CD4-positive, alpha-beta T cell (primary cell): Measurements from ENCODE around the gene LRTM1. TPM values are rescaled to one million over a fixed set of nuclear protein-coding genes. Genes with fewer than 3 reads are reported as not detected.

ENCODE experiments used
- ATAC-seq: fragments of 200-7000 bp; cut with Tn5 transposase; one replicate; pipeline ENCODE4 v1.10.0; 2022; ENCODE audit warnings: mild to moderate bottlenecking; ENCODE audit not compliant: poor library complexity
- CTCF ChIA-PET: fragments of 350-600 bp; sonication (Branson Sonifier 250); formaldehyde crosslinking; loops from one replicate; lab custom pipeline; 2021; ENCODE audit warnings: antibody characterized with exemption, inconsistent platforms; lab: Charles Lee
- POLR2A ChIA-PET: fragments of 350-600 bp; sonication (Branson Sonifier 250); formaldehyde crosslinking; loops from one replicate; lab custom pipeline; 2021; ENCODE audit warnings: antibody characterized with exemption, inconsistent platforms; lab: Charles Lee
- DNase-seq, 14 experiments: peaks; one replicate each; pipeline ENCODE4 v3.0.0-alpha.2; 2013 to 2020; ENCODE audit warnings: mixed read lengths in 2 of 14
- H3K27ac ChIP-seq, 2 donors: one replicate each; pipeline versions ENCODE4 v1.5.1 to v1.7.0; 2013; ENCODE audit warnings: low read length in 2 of 2, low read depth in 1 of 2, mild to moderate bottlenecking in 1 of 2
- H3K27me3 ChIP-seq, 2 experiments: 1 replicate in 1 of 2; 2 replicates in 1 of 2; pipeline versions ENCODE4 v1.6.1 to v1.7.0; 2013; ENCODE audit warnings: low read length in 2 of 2, control low read depth in 1 of 2, mild to moderate bottlenecking in 1 of 2, moderate library complexity in 1 of 2; ENCODE audit not compliant: insufficient read depth in 2 of 2, control insufficient read depth in 1 of 2
- H3K36me3 ChIP-seq: one replicate; pipeline ENCODE4 v1.6.1; 2013; ENCODE audit warnings: low read length, control low read depth; ENCODE audit not compliant: insufficient read depth
- H3K4me1 ChIP-seq: one replicate; pipeline ENCODE4 v1.6.1; 2013; ENCODE audit warnings: low read length, control low read depth; ENCODE audit not compliant: insufficient read depth
- H3K4me3 ChIP-seq: one replicate; pipeline ENCODE4 v1.5.1; 2013; ENCODE audit warnings: mild to moderate bottlenecking, low read length, moderate library complexity
- H3K9me3 ChIP-seq, 2 experiments: 1 replicate in 1 of 2; 2 replicates in 1 of 2; pipeline versions ENCODE4 v1.6.1 to v1.7.0; 2013; ENCODE audit warnings: low read length in 2 of 2, mild to moderate bottlenecking in 2 of 2, control low read depth in 1 of 2, moderate library complexity in 1 of 2; ENCODE audit not compliant: control insufficient read depth in 1 of 2, insufficient read depth in 1 of 2
- H3K27ac Mint-ChIP-seq: one replicate; pipeline ENCODE4 v1.8.0; 2020; ENCODE audit warnings: mixed read lengths
- H3K27me3 Mint-ChIP-seq: one replicate; pipeline ENCODE4 v1.8.0; 2021; ENCODE audit warnings: mixed read lengths
- H3K36me3 Mint-ChIP-seq: one replicate; pipeline ENCODE4 v1.8.0; 2021; ENCODE audit warnings: low read depth, mixed read lengths
- H3K4me1 Mint-ChIP-seq: one replicate; pipeline ENCODE4 v1.8.0; 2021; ENCODE audit warnings: low read depth, mixed read lengths
- H3K4me3 Mint-ChIP-seq: one replicate; pipeline ENCODE4 v1.8.0; 2020; ENCODE audit warnings: mild to moderate bottlenecking, mixed read lengths
- H3K9me3 Mint-ChIP-seq: one replicate; pipeline ENCODE4 v1.8.0; 2020; ENCODE audit warnings: mixed read lengths
- intact Hi-C, 2 experiments: fragments of 100-400 bp; cut with DNase I in 1 of 2; cut with micrococcal nuclease in 1 of 2; formaldehyde crosslinking; loops; one replicate each; pipeline versions ENCODE4 v1.15.1 to v1.9.0; 2023 to 2025; cut with DNase I, micrococcal nuclease
- total RNA-seq, 174 experiments: library from RNA in 2 of 174; stranded (reverse) in 2 of 174; gene quantifications; one replicate each; pipeline ENCODE4 v1.2.3 and lab custom pipeline; 2021 to 2026
- TF ChIP-seq, protein P1 (sequence below): fragments of 200-600 bp; IDR thresholded peaks from one replicate; pipeline ENCODE4 v1.8.0; 2022; ENCODE audit warnings: antibody characterized with exemption, mild to moderate bottlenecking

The LRTM1 gene
- total RNA-seq, 2 experiments from 2014 or later = not detected

GRCh38 chr3:54966979-54967378, 39.1 kb upstream of the LRTM1 start:
- H3K9me3 Mint-ChIP-seq = peaks cover 5% of the 10 kb centered on the region
- H3K4me1 Mint-ChIP-seq = no peaks in the 10 kb centered on the region
- ChIA-PET CTCF (no interaction called here), POLR2A (no interaction called here)
- Histone ChIP-seq H3K27ac (no peak overlapping the region), H3K27me3 (no peaks in the 10 kb centered on the region), H3K4me3 (no peak overlapping the region), H3K36me3 (no peaks in the 10 kb centered on the region), H3K9me3 (no peaks in the 10 kb centered on the region), H3K4me1 (no peaks in the 10 kb centered on the region)
- DNase-seq (no peak), ATAC-seq (no peak)
- H3K4me3 Mint-ChIP-seq = no peak overlapping the region
- peaks cover 5% of the 10 kb centered on the region for H3K27me3 Mint-ChIP-seq
- H3K36me3 Mint-ChIP-seq = no peaks in the 10 kb centered on the region
- no peak overlapping the region for H3K27ac Mint-ChIP-seq
- TF ChIP-seq, protein P1, sequence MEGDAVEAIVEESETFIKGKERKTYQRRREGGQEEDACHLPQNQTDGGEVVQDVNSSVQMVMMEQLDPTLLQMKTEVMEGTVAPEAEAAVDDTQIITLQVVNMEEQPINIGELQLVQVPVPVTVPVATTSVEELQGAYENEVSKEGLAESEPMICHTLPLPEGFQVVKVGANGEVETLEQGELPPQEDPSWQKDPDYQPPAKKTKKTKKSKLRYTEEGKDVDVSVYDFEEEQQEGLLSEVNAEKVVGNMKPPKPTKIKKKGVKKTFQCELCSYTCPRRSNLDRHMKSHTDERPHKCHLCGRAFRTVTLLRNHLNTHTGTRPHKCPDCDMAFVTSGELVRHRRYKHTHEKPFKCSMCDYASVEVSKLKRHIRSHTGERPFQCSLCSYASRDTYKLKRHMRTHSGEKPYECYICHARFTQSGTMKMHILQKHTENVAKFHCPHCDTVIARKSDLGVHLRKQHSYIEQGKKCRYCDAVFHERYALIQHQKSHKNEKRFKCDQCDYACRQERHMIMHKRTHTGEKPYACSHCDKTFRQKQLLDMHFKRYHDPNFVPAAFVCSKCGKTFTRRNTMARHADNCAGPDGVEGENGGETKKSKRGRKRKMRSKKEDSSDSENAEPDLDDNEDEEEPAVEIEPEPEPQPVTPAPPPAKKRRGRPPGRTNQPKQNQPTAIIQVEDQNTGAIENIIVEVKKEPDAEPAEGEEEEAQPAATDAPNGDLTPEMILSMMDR = no peak
- intact Hi-C loops = no loop called here

DNA sequence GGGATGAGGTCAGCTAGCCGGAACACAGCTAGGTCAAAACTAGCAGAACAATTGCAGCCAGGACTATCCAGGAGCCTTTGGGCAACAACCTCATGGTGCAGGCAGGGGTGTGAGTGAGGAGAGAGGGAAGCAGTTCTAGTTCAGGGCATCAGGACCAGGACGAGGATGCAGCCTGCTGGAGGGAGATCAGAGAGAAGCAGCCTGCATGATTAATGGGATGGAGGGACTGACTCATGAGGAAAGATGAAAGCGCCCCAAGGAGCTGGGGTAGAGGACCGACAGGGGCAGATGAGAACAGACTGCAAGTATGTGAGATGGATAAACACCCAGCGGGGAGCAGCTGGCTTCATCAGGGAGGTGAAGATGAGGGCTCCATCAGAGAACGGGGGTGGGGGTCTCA, 37.9 kb upstream of the LRTM1 start:
- POLR2A ChIA-PET = no interaction called here
- Histone ChIP-seq H3K36me3 (no peaks in the 10 kb centered on the region), H3K4me1 (no peaks in the 10 kb centered on the region), H3K9me3 (peaks cover 0 to 4% of the 10 kb centered on the region in 2 experiments), H3K4me3 (no peak overlapping the region), H3K27ac (no peak overlapping the region), H3K27me3 (no peaks in the 10 kb centered on the region)
- ATAC-seq (no peak), DNase-seq (no peak)
- Mint-ChIP-seq H3K36me3 (no peaks in the 10 kb centered on the region), H3K27ac (no peak overlapping the region), H3K27me3 (no peaks in the 10 kb centered on the region), H3K4me1 (no peaks in the 10 kb centered on the region), H3K4me3 (no peak overlapping the region), H3K9me3 (no peaks in the 10 kb centered on the region)
- CTCF ChIA-PET = no interaction called here
- intact Hi-C loops = no loop called here
- TF ChIP-seq, protein P1 = no peak

DNA sequence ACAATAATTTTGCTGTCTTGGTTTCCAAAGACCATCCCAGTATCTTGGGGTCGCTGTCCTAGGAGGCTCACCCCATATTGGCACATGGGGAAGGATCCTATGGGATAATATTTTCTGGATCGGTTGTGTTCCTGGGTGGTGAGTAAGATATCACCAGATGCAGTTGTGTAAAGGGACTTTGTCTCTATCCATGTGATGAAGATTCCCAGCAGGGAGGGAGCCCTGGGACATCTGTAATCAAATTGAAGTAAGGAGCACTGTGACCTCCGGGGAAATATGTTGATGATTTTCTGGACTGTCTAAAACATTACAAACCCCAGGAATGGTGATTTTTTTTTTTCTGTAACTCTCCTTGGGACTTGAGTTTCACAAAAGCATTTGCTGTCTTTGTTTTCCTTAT, 36.2 kb upstream of the LRTM1 start:
- ChIA-PET CTCF (no interaction called here), POLR2A (no interaction called here)
- Histone ChIP-seq H3K36me3 (no peaks in the 10 kb centered on the region), H3K27ac (no peak overlapping the region), H3K4me1 (no peaks in the 10 kb centered on the region), H3K27me3 (no peaks in the 10 kb centered on the region), H3K4me3 (no peak overlapping the region), H3K9me3 (peaks cover 0 to 4% of the 10 kb centered on the region in 2 experiments)
- intact Hi-C loops = no loop called here
- ATAC-seq (no peak), DNase-seq (no peak)
- Mint-ChIP-seq H3K36me3 (no peaks in the 10 kb centered on the region), H3K27me3 (no peaks in the 10 kb centered on the region), H3K27ac (no peak overlapping the region), H3K4me3 (no peak overlapping the region), H3K9me3 (no peaks in the 10 kb centered on the region), H3K4me1 (no peaks in the 10 kb centered on the region)
- TF ChIP-seq, protein P1 = no peak
